CD4-positive, alpha-beta memory T cell (primary cell): ENCODE data around the gene TPSG1. TPM values are rescaled to one million over a fixed set of nuclear protein-coding genes. Genes with fewer than 3 reads are reported as not detected.
"Not testable (repeated sequence)": the region's sequence is repeated elsewhere in the genome, so short reads cannot be mapped to it uniquely, and the experiment has no call there.

Experiments
- CTCF ChIA-PET: fragments of 350-600 bp; sonication (Branson Sonifier 250); formaldehyde crosslinking; loops from one replicate; lab custom pipeline; 2021; ENCODE audit warnings: inconsistent platforms; ENCODE audit not compliant: partially characterized antibody; lab: Charles Lee
- POLR2A ChIA-PET: fragments of 350-600 bp; sonication (Branson Sonifier 250); formaldehyde crosslinking; loops from one replicate; lab custom pipeline; 2021; ENCODE audit not compliant: partially characterized antibody; lab: Charles Lee
- DNase-seq, 5 donors: peaks; one replicate each; pipeline versions ENCODE4 v3.0.0 to v3.0.0-alpha.2; 2020 to 2022; ENCODE audit warnings: mixed read lengths in 1 of 5
- H3K27ac ChIP-seq: one replicate; pipeline ENCODE4 v1.7.0; 2013; ENCODE audit warnings: low read depth, low read length
- H3K27me3 ChIP-seq: 2 replicates; pipeline ENCODE4 v1.7.0; 2013; ENCODE audit warnings: mild to moderate bottlenecking, low read length, moderate library complexity; ENCODE audit not compliant: insufficient read depth
- H3K36me3 ChIP-seq: 2 replicates; pipeline ENCODE4 v1.7.0; 2013; ENCODE audit warnings: mild to moderate bottlenecking, low read length, moderate library complexity; ENCODE audit not compliant: insufficient read depth
- H3K4me1 ChIP-seq: 2 replicates; pipeline ENCODE4 v1.7.0; 2013; ENCODE audit warnings: mild to moderate bottlenecking, low read length, moderate library complexity; ENCODE audit not compliant: insufficient read depth
- H3K4me3 ChIP-seq, 2 donors: one replicate each; pipeline ENCODE4 v1.7.0; 2013; ENCODE audit warnings: low read length in 2 of 2, mild to moderate bottlenecking in 1 of 2
- H3K9me3 ChIP-seq, 2 donors: one replicate each; pipeline ENCODE4 v1.7.0; 2013; ENCODE audit warnings: low read length in 2 of 2, control low read depth in 1 of 2; ENCODE audit not compliant: control insufficient read depth in 1 of 2
- H3K27ac Mint-ChIP-seq, 7 donors: one replicate each; pipeline ENCODE4 v1.8.0; 2020 to 2021; ENCODE audit warnings: mixed read lengths in 7 of 7, mild to moderate bottlenecking in 6 of 7, inconsistent platforms in 3 of 7, moderate library complexity in 3 of 7
- H3K27me3 Mint-ChIP-seq, 2 donors: one replicate each; pipeline ENCODE4 v1.8.0; 2020 to 2021; ENCODE audit warnings: mixed read lengths in 2 of 2
- H3K36me3 Mint-ChIP-seq, 2 donors: one replicate each; pipeline ENCODE4 v1.8.0; 2020 to 2021; ENCODE audit warnings: mixed read lengths in 2 of 2, inconsistent platforms in 1 of 2, mild to moderate bottlenecking in 1 of 2
- H3K4me1 Mint-ChIP-seq, 4 donors: one replicate each; pipeline ENCODE4 v1.8.0; 2020 to 2021; ENCODE audit warnings: mixed read lengths in 4 of 4, mild to moderate bottlenecking in 1 of 4
- H3K4me3 Mint-ChIP-seq, 8 donors: one replicate each; pipeline ENCODE4 v1.8.0; 2020 to 2021; ENCODE audit warnings: mixed read lengths in 8 of 8, mild to moderate bottlenecking in 7 of 8, moderate library complexity in 6 of 8, inconsistent platforms in 3 of 8
- H3K9me3 Mint-ChIP-seq, 8 donors: one replicate each; pipeline ENCODE4 v1.8.0; 2020 to 2021; ENCODE audit warnings: mixed read lengths in 8 of 8, mild to moderate bottlenecking in 5 of 8, inconsistent platforms in 3 of 8, moderate library complexity in 1 of 8
- intact Hi-C: fragments of 100-400 bp; cut with micrococcal nuclease; formaldehyde crosslinking; loops from one replicate; pipeline ENCODE4 v1.15.1; 2023
- polyA plus RNA-seq, 2 donors: library from polyadenylated mRNA; unstranded; fragments of 300-500 nt; fragmentation: Illumina TruSeq; gene quantifications; one replicate each; pipeline ENCODE4 v1.2.3, GENCODE V29; 2021
- total RNA-seq, 2 experiments: library from RNA; stranded (reverse); gene quantifications; one replicate each; pipeline ENCODE4 v1.2.3, GENCODE V29; 2021

Gene TPSG1
- total and polyA plus RNA-seq, 4 experiments from 2014 or later, result not detected

GRCh38 chr16:1189455-1189854, 35.6 kb downstream of the TPSG1 start:
- intact Hi-C loops, result no loop called here
- CTCF ChIA-PET, result no interaction called here
- no peak overlapping the region for H3K4me3 Mint-ChIP-seq

GRCh38 chr16:1188432-1189189, 36.5 kb downstream of the TPSG1 start:
- Mint-ChIP-seq H3K27ac (peak overlapping the region in 1 of 7 donors; percentile 45), H3K36me3 (no peaks in the 10 kb centered on the region), H3K4me1 (no peaks in the 10 kb centered on the region), H3K4me3 (no peak overlapping the region), H3K27me3 (peaks cover 0 to 2% of the 10 kb centered on the region in 2 donors), H3K9me3 (peaks cover 0 to 3% (median 0%) of the 10 kb centered on the region in 8 donors)
- no peaks in the 10 kb centered on the region for H3K27me3 ChIP-seq
- no peak overlapping the region for H3K4me3 ChIP-seq
- intact Hi-C loops, result no loop called here
- peak; percentile 43 to 51 (median 49) for DNase-seq
- H3K27ac ChIP-seq, result no peak overlapping the region
- POLR2A ChIA-PET, result no interaction called here
- H3K9me3 ChIP-seq, result no peaks in the 10 kb centered on the region
- no peaks in the 10 kb centered on the region for H3K36me3 ChIP-seq
- H3K4me1 ChIP-seq, result no peaks in the 10 kb centered on the region
- CTCF ChIA-PET, result no interaction called here

More at GRCh38 chr16:1189455-1189854, 35.6 kb downstream of the TPSG1 start:
- Histone ChIP-seq H3K27me3 (no peaks in the 10 kb centered on the region), H3K9me3 (no peaks in the 10 kb centered on the region), H3K36me3 (no peaks in the 10 kb centered on the region), H3K4me1 (no peaks in the 10 kb centered on the region), H3K4me3 (no peak overlapping the region), H3K27ac (no peak overlapping the region)
- Mint-ChIP-seq H3K27ac (peak overlapping the region in 1 of 7 donors; percentile 30), H3K27me3 (peaks cover 0 to 2% of the 10 kb centered on the region in 2 donors), H3K4me1 (no peaks in the 10 kb centered on the region), H3K9me3 (peaks cover 0 to 3% (median 0%) of the 10 kb centered on the region in 8 donors), H3K36me3 (no peaks in the 10 kb centered on the region)
- POLR2A ChIA-PET, result no interaction called here
- no peak for DNase-seq

- H3K4me1 ChIP-seq, H3K27me3 ChIP-seq, intact Hi-C loops, H3K27me3 Mint-ChIP-seq, H3K27ac ChIP-seq, H3K4me3 ChIP-seq, CTCF ChIA-PET, H3K9me3 Mint-ChIP-seq, H3K27ac Mint-ChIP-seq, H3K36me3 Mint-ChIP-seq, H3K4me1 Mint-ChIP-seq, DNase-seq, H3K36me3 ChIP-seq, H3K9me3 ChIP-seq, H3K4me3 Mint-ChIP-seq, POLR2A ChIA-PET: not testable (repeated sequence)
Observed at GRCh38 chr16:1185460-1186207, 39.4 kb downstream of the TPSG1 start.

GRCh38 chr16:1184980-1185379, 40.1 kb downstream of the TPSG1 start:
- Mint-ChIP-seq H3K36me3 (no peaks in the 10 kb centered on the region), H3K27ac (no peak overlapping the region), H3K4me3 (no peak overlapping the region), H3K4me1 (no peaks in the 10 kb centered on the region), H3K27me3 (no peaks in the 10 kb centered on the region), H3K9me3 (peaks cover 0 to 3% (median 0%) of the 10 kb centered on the region in 8 donors)
- no peak overlapping the region for H3K27ac ChIP-seq
- no peak overlapping the region for H3K4me3 ChIP-seq
- H3K27me3 ChIP-seq, result no peaks in the 10 kb centered on the region
- POLR2A ChIA-PET, result no interaction called here
- DNase-seq, result no peak
- CTCF ChIA-PET, result no interaction called here
- no peaks in the 10 kb centered on the region for H3K4me1 ChIP-seq
- no peaks in the 10 kb centered on the region for H3K9me3 ChIP-seq
- intact Hi-C loops, result no loop called here
- no peaks in the 10 kb centered on the region for H3K36me3 ChIP-seq

- H3K9me3 Mint-ChIP-seq, result peaks cover 0 to 3% (median 0%) of the 10 kb centered on the region in 8 donors
- H3K4me1 Mint-ChIP-seq, result no peaks in the 10 kb centered on the region
- Histone ChIP-seq H3K9me3 (no peaks in the 10 kb centered on the region), H3K4me3 (no peak overlapping the region), H3K4me1 (no peaks in the 10 kb centered on the region), H3K27ac (no peak overlapping the region), H3K36me3 (no peaks in the 10 kb centered on the region), H3K27me3 (no peaks in the 10 kb centered on the region)
- no peak overlapping the region for H3K4me3 Mint-ChIP-seq
- H3K27me3 Mint-ChIP-seq, result no peaks in the 10 kb centered on the region
- H3K27ac Mint-ChIP-seq, result no peak overlapping the region
- no peaks in the 10 kb centered on the region for H3K36me3 Mint-ChIP-seq
- ChIA-PET CTCF (no interaction called here), POLR2A (no interaction called here)
- intact Hi-C loops, result no loop called here
- DNase-seq, result no peak
Observed at GRCh38 chr16:1184156-1184868, 40.8 kb downstream of the TPSG1 start.

- DNase-seq, result no peak
- Mint-ChIP-seq H3K36me3 (no peaks in the 10 kb centered on the region), H3K27ac (no peak overlapping the region), H3K4me1 (no peaks in the 10 kb centered on the region), H3K4me3 (no peak overlapping the region), H3K9me3 (peaks cover 0 to 3% (median 0%) of the 10 kb centered on the region in 8 donors), H3K27me3 (no peaks in the 10 kb centered on the region)
- POLR2A ChIA-PET, result no interaction called here
- Histone ChIP-seq H3K27ac (no peak overlapping the region), H3K9me3 (no peaks in the 10 kb centered on the region), H3K4me1 (no peaks in the 10 kb centered on the region), H3K4me3 (no peak overlapping the region), H3K27me3 (no peaks in the 10 kb centered on the region), H3K36me3 (no peaks in the 10 kb centered on the region)
- intact Hi-C loops, result no loop called here
- CTCF ChIA-PET, result no interaction called here
Observed at GRCh38 chr16:1182950-1183907, 41.8 kb downstream of the TPSG1 start.
